H9 (cell line): Measurements from ENCODE around the gene B3GALNT2. TPM values are rescaled to one million over a fixed set of nuclear protein-coding genes. Genes with fewer than 3 reads are reported as not detected.

Source experiments
- DNase-seq: peaks from one replicate; pipeline ENCODE4 v3.0.0-alpha.2; 2017
- H2AFZ ChIP-seq: one replicate; pipeline ENCODE4 v1.6.1; 2013; ENCODE audit warnings: mild to moderate bottlenecking, low read length, control low read depth, moderate library complexity
- H2AK5ac ChIP-seq: 2 replicates; pipeline ENCODE4 v1.6.1; 2013; ENCODE audit warnings: low read length, control low read depth, mixed read lengths; ENCODE audit not compliant: insufficient read length
- H2BK120ac ChIP-seq: one replicate; pipeline ENCODE4 v1.6.1; 2013; ENCODE audit warnings: low read depth, mild to moderate bottlenecking, low read length, control low read depth, inconsistent platforms; ENCODE audit not compliant: poor library complexity, severe bottlenecking
- H2BK12ac ChIP-seq: 2 replicates; pipeline ENCODE4 v1.6.1; 2013; ENCODE audit warnings: low read length, control low read depth, mixed read lengths, low read depth; ENCODE audit not compliant: insufficient read length
- H2BK15ac ChIP-seq: 2 replicates; pipeline ENCODE4 v1.6.1; 2013; ENCODE audit warnings: low read depth, low read length, control low read depth
- H2BK20ac ChIP-seq: one replicate; pipeline ENCODE4 v1.6.1; 2013; ENCODE audit warnings: low read depth, mild to moderate bottlenecking, low read length, control low read depth, inconsistent platforms; ENCODE audit not compliant: poor library complexity, severe bottlenecking
- H2BK5ac ChIP-seq: 2 replicates; pipeline ENCODE4 v1.6.1; 2013; ENCODE audit warnings: low read length, control low read depth, mixed read lengths; ENCODE audit not compliant: insufficient read length
- H3K14ac ChIP-seq: 2 replicates; pipeline ENCODE4 v1.6.1; 2013; ENCODE audit warnings: low read length, control low read depth; ENCODE audit not compliant: insufficient read depth
- H3K18ac ChIP-seq: 2 replicates; pipeline ENCODE4 v1.6.1; 2013; ENCODE audit warnings: low read depth, mild to moderate bottlenecking, mixed read lengths, low read length, control low read depth; ENCODE audit not compliant: insufficient read length
- H3K23ac ChIP-seq: 2 replicates; pipeline ENCODE4 v1.6.1; 2013; ENCODE audit warnings: low read length, control low read depth, mixed read lengths, low read depth; ENCODE audit not compliant: insufficient read length
- H3K23me2 ChIP-seq: 2 replicates; pipeline ENCODE4 v1.6.1; 2013; ENCODE audit warnings: low read depth, mild to moderate bottlenecking, mixed read lengths, low read length, control low read depth; ENCODE audit not compliant: insufficient read length, poor library complexity, severe bottlenecking
- H3K27ac ChIP-seq: 2 replicates; pipeline ENCODE4 v1.5.1; 2013; ENCODE audit warnings: low read length, control low read depth, mixed read lengths, low read depth; ENCODE audit not compliant: insufficient read length
- H3K27me3 ChIP-seq: 2 replicates; pipeline ENCODE4 v1.6.1; 2013; ENCODE audit warnings: low read length, control low read depth, inconsistent platforms; ENCODE audit not compliant: insufficient read depth
- H3K4ac ChIP-seq: 2 replicates; pipeline ENCODE4 v1.6.1; 2013; ENCODE audit warnings: low read depth, mild to moderate bottlenecking, control low read depth, inconsistent platforms, low read length, moderate library complexity
- H3K4me1 ChIP-seq: 2 replicates; pipeline ENCODE4 v1.6.1; 2013; ENCODE audit warnings: low read length, control low read depth, inconsistent platforms; ENCODE audit not compliant: insufficient read depth
- H3K4me2 ChIP-seq: 2 replicates; pipeline ENCODE4 v1.6.1; 2013; ENCODE audit warnings: low read length, control low read depth, mixed read lengths; ENCODE audit not compliant: insufficient read length, insufficient read depth
- H3K56ac ChIP-seq: 2 replicates; pipeline ENCODE4 v1.6.1; 2013; ENCODE audit warnings: low read depth, mild to moderate bottlenecking, mixed read lengths, low read length, control low read depth; ENCODE audit not compliant: insufficient read length
- H3K79me1 ChIP-seq: 2 replicates; pipeline ENCODE4 v1.6.1; 2013; ENCODE audit warnings: low read depth, mild to moderate bottlenecking, moderate library complexity, low read length, control low read depth, inconsistent platforms; ENCODE audit not compliant: insufficient read depth, poor library complexity, severe bottlenecking
- H3K79me2 ChIP-seq: 2 replicates; pipeline ENCODE4 v1.6.1; 2013; ENCODE audit warnings: low read length, control low read depth, inconsistent platforms; ENCODE audit not compliant: insufficient read depth
- H3K9ac ChIP-seq: 2 replicates; pipeline ENCODE4 v1.6.1; 2013; ENCODE audit warnings: low read length, control low read depth, mixed read lengths; ENCODE audit not compliant: insufficient read length; ENCODE audit errors: extremely low read depth
- H3K9me3 ChIP-seq: one replicate; pipeline ENCODE4 v1.6.1; 2013; ENCODE audit warnings: low read depth, low read length, inconsistent platforms; ENCODE audit not compliant: control insufficient read depth
- H3T11ph ChIP-seq: one replicate; pipeline ENCODE4 v1.6.1; 2013; ENCODE audit warnings: mild to moderate bottlenecking, low read length, control low read depth, inconsistent platforms
- H4K20me1 ChIP-seq: one replicate; pipeline ENCODE4 v1.6.1; 2013; ENCODE audit not compliant: control insufficient read depth, insufficient read length, insufficient read depth
- H4K5ac ChIP-seq: 2 replicates; pipeline ENCODE4 v1.6.1; 2013; ENCODE audit warnings: low read depth, mild to moderate bottlenecking, mixed read lengths, low read length, control low read depth; ENCODE audit not compliant: insufficient read length
- H4K8ac ChIP-seq: replicated peaks from 2 replicates; pipeline ENCODE4 v1.6.1; 2013; ENCODE audit warnings: low read length, control low read depth, mixed read lengths, low read depth; ENCODE audit not compliant: insufficient read length
- H4K91ac ChIP-seq: 2 replicates; pipeline ENCODE4 v1.6.1; 2013; ENCODE audit warnings: low read depth, mild to moderate bottlenecking, moderate library complexity, mixed read lengths, low read length, control low read depth; ENCODE audit not compliant: insufficient read length
- H3K27ac Mint-ChIP-seq, 3 experiments: 2 replicates in 2 of 3; 3 replicates in 1 of 3; pipeline ENCODE4 v1.8.0; 2020 to 2021; ENCODE audit warnings: mixed read lengths in 3 of 3, mild to moderate bottlenecking in 1 of 3, moderate library complexity in 1 of 3
- H3K27me3 Mint-ChIP-seq: 2 replicates; pipeline ENCODE4 v1.8.0; 2021; ENCODE audit warnings: low read depth, mild to moderate bottlenecking, moderate library complexity, mixed read lengths
- H3K36me3 Mint-ChIP-seq, 3 experiments: 2 replicates in 2 of 3; 3 replicates in 1 of 3; pipeline ENCODE4 v1.8.0; 2020 to 2021; ENCODE audit warnings: low read depth in 3 of 3, mixed read lengths in 3 of 3; ENCODE audit not compliant: insufficient read depth in 1 of 3
- H3K4me1 Mint-ChIP-seq, 2 experiments: 2 replicates each; pipeline ENCODE4 v1.8.0; 2020; ENCODE audit warnings: mixed read lengths in 2 of 2
- H3K4me3 Mint-ChIP-seq, 2 experiments: 2 replicates in 1 of 2; 3 replicates in 1 of 2; pipeline ENCODE4 v1.8.0; 2020 to 2021; ENCODE audit warnings: mild to moderate bottlenecking in 2 of 2, mixed read lengths in 2 of 2, moderate library complexity in 1 of 2
- H3K9me3 Mint-ChIP-seq, 2 experiments: 2 replicates in 1 of 2; 3 replicates in 1 of 2; pipeline ENCODE4 v1.8.0; 2020; ENCODE audit warnings: mild to moderate bottlenecking in 2 of 2, mixed read lengths in 2 of 2, moderate library complexity in 1 of 2
- WGBS: extraction: QIAGEN DNeasy Blood & Tissue Kit; methylation state at CpG from one replicate; pipeline ENCODE4 v1.1.7; 2013; ENCODE audit warnings: missing lambda C conversion rate, low lambda C conversion rate, mixed read lengths; ENCODE audit not compliant: insufficient read length; ENCODE audit errors: extremely low coverage; 5-methylcytosine and 5-hydroxymethylcytosine counted together
- total RNA-seq: library from RNA; stranded (reverse); gene quantifications from 2 replicates; pipeline ENCODE4 v1.2.1, GENCODE V29; 2021
- TF ChIP-seq, protein P1 (sequence below): fragments of 200-600 bp; sonication (generic); conservative IDR thresholded peaks from 3 replicates; pipeline ENCODE4 v1.8.0; 2021; ENCODE audit warnings: antibody characterized with exemption, mild to moderate bottlenecking

Gene B3GALNT2
- total RNA-seq, 1 experiment from 2014 or later, result 27.8 TPM

DNA sequence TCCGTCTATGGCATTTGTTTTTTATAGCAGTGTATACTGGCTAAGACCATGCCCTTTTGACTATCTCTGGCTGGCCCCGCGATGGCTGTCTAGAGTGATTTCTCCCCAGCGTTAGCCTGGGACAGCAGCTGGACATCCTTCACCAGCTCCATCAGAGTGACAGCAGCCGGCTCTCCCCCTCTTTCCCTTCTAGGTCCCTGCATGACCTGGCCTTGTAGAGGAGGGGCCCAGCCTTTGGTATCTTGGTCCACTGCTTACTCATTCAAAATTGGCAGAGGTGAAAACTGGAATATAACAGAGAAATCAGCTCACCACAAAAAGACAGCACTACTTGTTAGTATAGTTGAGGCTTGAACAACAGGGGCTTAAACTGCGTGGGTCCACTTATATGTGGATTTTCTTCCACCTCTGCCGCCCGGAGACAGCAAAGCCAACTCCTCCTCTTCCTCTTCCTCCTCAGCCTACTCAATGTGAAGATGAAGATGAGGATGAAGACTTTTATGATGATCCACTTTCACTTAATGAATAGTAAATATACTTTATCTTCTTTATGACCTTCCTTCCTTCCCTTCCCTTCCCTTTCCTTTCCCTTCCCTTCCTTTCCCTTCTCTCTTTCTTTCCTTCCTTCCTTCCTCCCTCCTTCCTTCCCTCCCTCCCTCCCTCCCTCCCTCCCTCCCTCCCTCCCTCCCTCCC lies 29.4 kb upstream of the B3GALNT2 start:
- no peak overlapping the region for H2BK5ac ChIP-seq
- H3K27me3 Mint-ChIP-seq, result no peaks in the 10 kb centered on the region
- H2BK12ac ChIP-seq, result no peak overlapping the region
- no peak overlapping the region for H2BK15ac ChIP-seq
- no peak overlapping the region for H2AK5ac ChIP-seq
- H3K36me3 Mint-ChIP-seq, result no peaks in the 10 kb centered on the region
- H3K4me1 Mint-ChIP-seq, result no peaks in the 10 kb centered on the region
- H3K4ac ChIP-seq, result no peak overlapping the region
- H3K79me1 ChIP-seq, result no peaks in the 10 kb centered on the region
- WGBS, result no CpG with 5 or more reads among the region's 8 CpGs
- H3K27me3 ChIP-seq, result no peaks in the 10 kb centered on the region
- no peaks in the 10 kb centered on the region for H3K9me3 ChIP-seq
- no peak overlapping the region for H4K8ac ChIP-seq
- DNase-seq, result no peak
- no peak overlapping the region for H2AFZ ChIP-seq
- TF ChIP-seq, protein P1, sequence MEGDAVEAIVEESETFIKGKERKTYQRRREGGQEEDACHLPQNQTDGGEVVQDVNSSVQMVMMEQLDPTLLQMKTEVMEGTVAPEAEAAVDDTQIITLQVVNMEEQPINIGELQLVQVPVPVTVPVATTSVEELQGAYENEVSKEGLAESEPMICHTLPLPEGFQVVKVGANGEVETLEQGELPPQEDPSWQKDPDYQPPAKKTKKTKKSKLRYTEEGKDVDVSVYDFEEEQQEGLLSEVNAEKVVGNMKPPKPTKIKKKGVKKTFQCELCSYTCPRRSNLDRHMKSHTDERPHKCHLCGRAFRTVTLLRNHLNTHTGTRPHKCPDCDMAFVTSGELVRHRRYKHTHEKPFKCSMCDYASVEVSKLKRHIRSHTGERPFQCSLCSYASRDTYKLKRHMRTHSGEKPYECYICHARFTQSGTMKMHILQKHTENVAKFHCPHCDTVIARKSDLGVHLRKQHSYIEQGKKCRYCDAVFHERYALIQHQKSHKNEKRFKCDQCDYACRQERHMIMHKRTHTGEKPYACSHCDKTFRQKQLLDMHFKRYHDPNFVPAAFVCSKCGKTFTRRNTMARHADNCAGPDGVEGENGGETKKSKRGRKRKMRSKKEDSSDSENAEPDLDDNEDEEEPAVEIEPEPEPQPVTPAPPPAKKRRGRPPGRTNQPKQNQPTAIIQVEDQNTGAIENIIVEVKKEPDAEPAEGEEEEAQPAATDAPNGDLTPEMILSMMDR, result no peak
- no peak overlapping the region for H4K5ac ChIP-seq
- H4K91ac ChIP-seq, result no peak overlapping the region
- H3K9me3 Mint-ChIP-seq, result no peaks in the 10 kb centered on the region
- no peak overlapping the region for H3K4me3 Mint-ChIP-seq
- no peak overlapping the region for H3K4me2 ChIP-seq
- no peaks in the 10 kb centered on the region for H3K79me2 ChIP-seq
- no peak overlapping the region for H3K18ac ChIP-seq
- H3T11ph ChIP-seq, result no peak overlapping the region
- no peak overlapping the region for H3K14ac ChIP-seq
- no peak overlapping the region for H2BK120ac ChIP-seq
- no peak overlapping the region for H3K9ac ChIP-seq
- no peak overlapping the region for H3K27ac ChIP-seq
- no peaks in the 10 kb centered on the region for H3K4me1 ChIP-seq
- H2BK20ac ChIP-seq, result no peak overlapping the region
- no peaks in the 10 kb centered on the region for H3K23me2 ChIP-seq
- H3K27ac Mint-ChIP-seq, result no peak overlapping the region
- no peaks in the 10 kb centered on the region for H4K20me1 ChIP-seq
- no peak overlapping the region for H3K56ac ChIP-seq
- no peak overlapping the region for H3K23ac ChIP-seq
